IMR-90 (cell line): Measurements from ENCODE around the gene KCNMA1. TPM values are rescaled to one million over a fixed set of nuclear protein-coding genes. Genes with fewer than 3 reads are reported as not detected.

ENCODE experiments used
- ATAC-seq: fragments of 200-7000 bp; cut with Tn5 transposase; 2 replicates; pipeline ENCODE4 v1.9.1; 2020; ENCODE audit warnings: low read depth, mild to moderate bottlenecking, moderate library complexity
- BruUV-seq: library from RNA; stranded (reverse); fragments of 400-500 nt; replicated peaks from 2 replicates; lab custom pipeline; 2021; lab: Mats Ljungman, UMichigan
- CTCF ChIA-PET: fragments of 300-600 bp; formaldehyde crosslinking; extraction: SDS; loops from one replicate; lab custom pipeline; 2021; ENCODE audit warnings: antibody characterized with exemption; lab: Yijun Ruan, JAX
- POLR2A ChIA-PET: fragments of 300-600 bp; sonication (Branson Sonifier 250); formaldehyde crosslinking; loops from one replicate; lab custom pipeline; 2022; ENCODE audit warnings: antibody characterized with exemption; ENCODE audit not compliant: unreplicated experiment; lab: Charles Lee
- DNase-seq: peaks from one replicate; pipeline ENCODE4 v3.0.0; 2013
- H2AFZ ChIP-seq: replicated peaks from 2 replicates; pipeline ENCODE3; 2013; ENCODE audit warnings: low read length, mild to moderate bottlenecking; ENCODE audit not compliant: poor library complexity
- H2AK5ac ChIP-seq: 2 replicates; pipeline ENCODE4 v1.6.1; 2013; ENCODE audit warnings: low read depth, low read length, inconsistent platforms
- H2AK9ac ChIP-seq: replicated peaks from 2 replicates; pipeline ENCODE3; 2013; ENCODE audit warnings: mild to moderate bottlenecking, low read depth, low read length, moderate library complexity; ENCODE audit not compliant: poor library complexity
- H2BK120ac ChIP-seq: 2 replicates; pipeline ENCODE4 v1.6.1; 2013; ENCODE audit warnings: low read depth, low read length, inconsistent platforms
- H2BK15ac ChIP-seq: 3 replicates; pipeline ENCODE4 v1.6.1; 2013; ENCODE audit warnings: low read depth, low read length, inconsistent platforms
- H2BK20ac ChIP-seq: 2 replicates; pipeline ENCODE4 v1.6.1; 2013; ENCODE audit warnings: low read depth, mild to moderate bottlenecking, inconsistent platforms, low read length, moderate library complexity
- H2BK5ac ChIP-seq: 2 replicates; pipeline ENCODE4 v1.6.1; 2013; ENCODE audit warnings: mild to moderate bottlenecking, low read depth, low read length, inconsistent platforms; ENCODE audit not compliant: poor library complexity, severe bottlenecking
- H3K14ac ChIP-seq: replicated peaks from 2 replicates; pipeline ENCODE4 v1.6.1; 2013; ENCODE audit warnings: low read depth, low read length, inconsistent platforms
- H3K18ac ChIP-seq: 2 replicates; pipeline ENCODE4 v1.6.1; 2013; ENCODE audit warnings: low read depth, low read length, control low read depth
- H3K23ac ChIP-seq: 2 replicates; pipeline ENCODE4 v1.6.1; 2013; ENCODE audit warnings: low read depth, low read length, inconsistent platforms
- H3K27ac ChIP-seq: 2 replicates; pipeline ENCODE4 v1.5.1; 2013; ENCODE audit warnings: mild to moderate bottlenecking, control low read depth, low read length; ENCODE audit not compliant: insufficient read depth
- H3K27me3 ChIP-seq: 2 replicates; pipeline ENCODE4 v1.6.1; 2013; ENCODE audit warnings: low read length; ENCODE audit not compliant: control insufficient read depth, insufficient read depth
- H3K36me3 ChIP-seq: 2 replicates; pipeline ENCODE4 v1.6.1; 2013; ENCODE audit warnings: low read length, mixed read lengths; ENCODE audit not compliant: control insufficient read depth, insufficient read depth
- H3K4ac ChIP-seq: 2 replicates; pipeline ENCODE4 v1.6.1; 2013; ENCODE audit warnings: low read depth, low read length, inconsistent platforms
- H3K4me1 ChIP-seq: 2 replicates; pipeline ENCODE4 v1.6.1; 2013; ENCODE audit warnings: low read length, mixed read lengths; ENCODE audit not compliant: control insufficient read depth, insufficient read depth
- H3K4me2 ChIP-seq: 2 replicates; pipeline ENCODE4 v1.6.1; 2013; ENCODE audit warnings: low read depth, mild to moderate bottlenecking, control low read depth, low read length, moderate library complexity
- H3K4me3 ChIP-seq: 2 replicates; pipeline ENCODE4 v1.5.1; 2013; ENCODE audit warnings: low read depth, mild to moderate bottlenecking, control low read depth, low read length, moderate library complexity; ENCODE audit not compliant: insufficient read depth
- H3K56ac ChIP-seq: 2 replicates; pipeline ENCODE4 v1.6.1; 2013; ENCODE audit warnings: low read length, inconsistent platforms; ENCODE audit not compliant: insufficient read depth; ENCODE audit errors: extremely low read depth
- H3K79me1 ChIP-seq, 2 experiments: 2 replicates each; pipeline ENCODE4 v1.6.1; 2013; ENCODE audit warnings: low read length in 2 of 2, inconsistent platforms in 1 of 2, low read depth in 1 of 2
- H3K9ac ChIP-seq: 2 replicates; pipeline ENCODE4 v1.6.1; 2013; ENCODE audit warnings: low read depth, low read length, control low read depth
- H3K9me1 ChIP-seq: 2 replicates; pipeline ENCODE4 v1.6.1; 2013; ENCODE audit warnings: low read length, inconsistent platforms; ENCODE audit not compliant: insufficient read depth
- H3K9me3 ChIP-seq: 2 replicates; pipeline ENCODE4 v1.6.1; 2013; ENCODE audit warnings: low read length; ENCODE audit not compliant: control insufficient read depth, insufficient read depth
- H4K20me1 ChIP-seq: 2 replicates; pipeline ENCODE4 v1.6.1; 2013; ENCODE audit warnings: low read length, inconsistent platforms; ENCODE audit not compliant: insufficient read depth
- H4K5ac ChIP-seq: 2 replicates; pipeline ENCODE4 v1.6.1; 2013; ENCODE audit warnings: mild to moderate bottlenecking, low read depth, low read length, control low read depth
- H4K8ac ChIP-seq, 2 experiments: 2 replicates each; pipeline ENCODE4 v1.6.1; 2013; ENCODE audit warnings: low read depth in 2 of 2, low read length in 2 of 2, control low read depth in 1 of 2, inconsistent platforms in 1 of 2
- H4K91ac ChIP-seq: 2 replicates; pipeline ENCODE4 v1.6.1; 2013; ENCODE audit warnings: low read depth, low read length, inconsistent platforms; ENCODE audit not compliant: insufficient read depth
- CEBPB ChIP-seq: IDR thresholded peaks from 2 replicates; pipeline ENCODE4 v1.6.1; 2012; ENCODE audit warnings: low read depth, low read length, improper control_type of control experiment
- CTCF ChIP-seq: conservative IDR thresholded peaks from 2 replicates; pipeline ENCODE4 v1.5.1; 2012; ENCODE audit warnings: mild to moderate bottlenecking, low read depth, low read length, improper control_type of control experiment
- FOS ChIP-seq: fragments of 150-350 bp; IDR thresholded peaks from 2 replicates; pipeline ENCODE4 v1.6.1; 2016; ENCODE audit warnings: low read depth, low read length
- MAFK ChIP-seq: IDR thresholded peaks from 2 replicates; pipeline ENCODE4 v1.6.1; 2012; ENCODE audit warnings: low read depth, low read length, improper control_type of control experiment
- MAZ ChIP-seq: IDR thresholded peaks from 2 replicates; pipeline ENCODE4 v1.6.1; 2012; ENCODE audit warnings: low read depth, mild to moderate bottlenecking, low read length, improper control_type of control experiment, moderate library complexity, borderline replicate concordance
- MXI1 ChIP-seq: IDR thresholded peaks from 2 replicates; pipeline ENCODE4 v1.6.1; 2012; ENCODE audit warnings: low read depth, mild to moderate bottlenecking, low read length, moderate library complexity, borderline replicate concordance
- NFE2L2 ChIP-seq: fragments of 150-350 bp; IDR thresholded peaks from 2 replicates; pipeline ENCODE4 v1.6.1; 2016; ENCODE audit warnings: low read depth, mild to moderate bottlenecking, low read length
- RAD21 ChIP-seq: IDR thresholded peaks from 2 replicates; pipeline ENCODE4 v1.6.1; 2012; ENCODE audit warnings: low read length, improper control_type of control experiment
- RCOR1 ChIP-seq: IDR thresholded peaks from 2 replicates; pipeline ENCODE4 v1.6.1; 2012; ENCODE audit warnings: mild to moderate bottlenecking, low read length, improper control_type of control experiment; ENCODE audit not compliant: insufficient replicate concordance
- RFX5 ChIP-seq: IDR thresholded peaks from 2 replicates; pipeline ENCODE4 v1.8.0; 2012; ENCODE audit warnings: low read depth, mild to moderate bottlenecking, low read length, moderate library complexity
- SMC3 ChIP-seq: fragments of 150-350 bp; IDR thresholded peaks from 2 replicates; pipeline ENCODE4 v1.6.1; 2016; ENCODE audit warnings: low read depth, mild to moderate bottlenecking, antibody characterized with exemption, low read length, moderate library complexity
- USF2 ChIP-seq: fragments of 150-350 bp; IDR thresholded peaks from 2 replicates; pipeline ENCODE4 v1.6.1; 2017; ENCODE audit warnings: mild to moderate bottlenecking, antibody characterized with exemption, low read length, low read depth
- WGBS, 2 experiments: methylation state at CpG; one replicate each; pipeline versions ENCODE4 v1.1.5 to v1.1.7; 2013; ENCODE audit warnings: missing lambda C conversion rate in 2 of 2; ENCODE audit not compliant: insufficient read length in 1 of 2; ENCODE audit errors: extremely low coverage in 2 of 2; 5-methylcytosine and 5-hydroxymethylcytosine counted together
- dilution Hi-C: fragments of 300-500 bp; cut with HindIII; formaldehyde crosslinking; loops from one replicate; pipeline ENCODE4 v1.14.3; 2018; ENCODE audit warnings: low sequenced_read_pairs; ENCODE audit not compliant: unreplicated experiment
- in situ Hi-C: fragments of 300-500 bp; cut with MboI; formaldehyde crosslinking; loops from 3 replicates; pipeline ENCODE4 v1.14.3; 2019; ENCODE audit warnings: low sequenced_read_pairs, inconsistent platforms, mixed read lengths
- intact Hi-C: fragments of 100-400 bp; cut with micrococcal nuclease; formaldehyde crosslinking; loops from 2 replicates; pipeline ENCODE4 v1.10.0; 2022
- polyA plus RNA-seq, 3 experiments: library from polyadenylated mRNA; depleted of rRNA; stranded (reverse); fragments of >200 nt; gene quantifications; 2 replicates each; pipeline ENCODE4 v1.2.3, GENCODE V29; 2012; ENCODE audit warnings: low replicate concordance in 1 of 3
- total RNA-seq: library from RNA; depleted of rRNA; stranded (reverse); fragments of >200 nt; gene quantifications from 2 replicates; pipeline ENCODE4 v1.2.3, GENCODE V29; 2012

The KCNMA1 gene
- total and polyA plus RNA-seq, 2 of the 4 experiments (the other 2 are of a cell fraction), result 25.6 to 29.6 TPM

GRCh38 chr10:77202857-77203256 lies 434.8 kb downstream of the KCNMA1 start:
- H2AK9ac ChIP-seq, result no peak overlapping the region
- no peak overlapping the region for H3K18ac ChIP-seq
- in situ Hi-C loops, result no loop called here
- H3K9me3 ChIP-seq, result no peaks in the 10 kb centered on the region
- no peak overlapping the region for H3K23ac ChIP-seq
- H3K4me3 ChIP-seq, result no peak overlapping the region
- H3K27me3 ChIP-seq, result no peaks in the 10 kb centered on the region
- no peaks in the 10 kb centered on the region for H3K4me1 ChIP-seq
- no peak overlapping the region for H2AFZ ChIP-seq
- H4K20me1 ChIP-seq, result no peaks in the 10 kb centered on the region
- dilution Hi-C loops, result no loop called here
- no peak overlapping the region for H3K9ac ChIP-seq
- ChIA-PET CTCF (interaction anchor here (0.5 kb wide), 1 partner anchor 42 kb away, joined by 3 read pairs; no protein-coding TSS in a partner anchor), POLR2A (no interaction called here)
- no peak overlapping the region for H2BK20ac ChIP-seq
- no peak overlapping the region for H4K91ac ChIP-seq
- no peak for DNase-seq
- no peak overlapping the region for H2AK5ac ChIP-seq
- no peak overlapping the region for H3K56ac ChIP-seq
- no peak for ATAC-seq
- no peak overlapping the region for H3K14ac ChIP-seq
- H3K79me1 ChIP-seq, result no peaks in the 10 kb centered on the region
- no peak for TF ChIP-seq MAFK
- no peak for TF ChIP-seq MXI1
- no peak for TF ChIP-seq USF2
- no peak for TF ChIP-seq SMC3
- no peak for TF ChIP-seq CTCF
- no peak for TF ChIP-seq RCOR1
- TF ChIP-seq NFE2L2, result no peak
- TF ChIP-seq CEBPB, result no peak
- TF ChIP-seq FOS, result no peak
- TF ChIP-seq MAZ, result no peak
- no peak for TF ChIP-seq RAD21
- TF ChIP-seq RFX5, result no peak
- no peak overlapping the region for H2BK15ac ChIP-seq
- H2BK120ac ChIP-seq, result no peak overlapping the region
- WGBS, 2 experiments, result no CpG with 5 or more reads among the region's 2 CpGs
- H4K5ac ChIP-seq, result no peak overlapping the region
- no peak overlapping the region for H3K27ac ChIP-seq
- no TSS peak for BruUV-seq
- H4K8ac ChIP-seq, result no peak overlapping the region
- H3K9me1 ChIP-seq, result no peaks in the 10 kb centered on the region
- H3K4ac ChIP-seq, result no peak overlapping the region
- no peak overlapping the region for H2BK5ac ChIP-seq
- intact Hi-C loops, result no loop called here
- H3K4me2 ChIP-seq, result no peak overlapping the region
- H3K36me3 ChIP-seq, result no peaks in the 10 kb centered on the region
